NCI-H2107 (cell line): ENCODE results near the gene CD200.

Source experiments
- DNase-seq: peaks from one replicate; lab custom pipeline; 2025; lab: John Stamatoyannopoulos, UW

The CD200 gene, protein sequence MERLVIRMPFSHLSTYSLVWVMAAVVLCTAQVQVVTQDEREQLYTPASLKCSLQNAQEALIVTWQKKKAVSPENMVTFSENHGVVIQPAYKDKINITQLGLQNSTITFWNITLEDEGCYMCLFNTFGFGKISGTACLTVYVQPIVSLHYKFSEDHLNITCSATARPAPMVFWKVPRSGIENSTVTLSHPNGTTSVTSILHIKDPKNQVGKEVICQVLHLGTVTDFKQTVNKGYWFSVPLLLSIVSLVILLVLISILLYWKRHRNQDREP

DNA sequence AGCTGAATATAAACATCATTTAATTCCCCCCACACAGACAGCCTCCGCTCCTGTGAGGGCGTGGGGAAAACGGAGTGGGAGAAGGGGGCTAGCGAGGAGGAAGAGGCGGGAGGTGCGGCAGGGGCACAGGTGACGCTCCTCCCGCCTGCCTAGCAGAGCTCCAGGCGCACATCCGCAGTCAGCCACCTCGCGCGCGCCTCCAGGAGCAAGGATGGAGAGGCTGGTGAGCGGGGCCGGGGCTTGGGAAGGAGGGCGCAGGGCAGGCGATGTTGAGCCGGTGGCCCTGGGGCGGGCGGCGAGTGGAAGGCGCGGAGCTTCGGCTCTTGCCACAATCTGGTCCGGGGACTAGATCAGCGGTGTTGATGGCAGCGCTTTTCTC, at the start of gene CD200:
CD200 (plus strand) TSS at position 155 of the 379 bp plus-strand sequence; CDS start at position 212, 57 bp downstream.
- peak; percentile 55 for DNase-seq

DNA sequence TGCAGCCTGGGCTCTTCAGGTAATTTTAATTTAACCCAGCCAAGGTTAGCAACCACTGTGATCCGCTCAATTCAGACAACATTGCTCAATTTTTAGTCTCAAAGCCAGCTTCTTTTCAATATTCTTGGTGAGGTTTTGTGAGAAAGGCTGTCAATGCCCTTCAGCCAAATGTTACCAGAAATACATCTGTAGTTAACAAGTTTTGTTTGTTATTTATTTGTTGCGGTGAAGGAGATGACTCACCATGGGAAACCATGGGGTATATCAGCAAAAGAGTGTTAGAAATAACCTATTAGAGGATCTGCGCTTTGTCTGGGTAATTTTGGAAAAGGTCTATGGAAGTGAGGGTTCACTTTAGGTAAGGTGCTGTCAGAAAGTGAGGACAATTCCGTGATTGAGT, 43.9 kb upstream of the CD200 start:
- DNase-seq: no peak

DNA sequence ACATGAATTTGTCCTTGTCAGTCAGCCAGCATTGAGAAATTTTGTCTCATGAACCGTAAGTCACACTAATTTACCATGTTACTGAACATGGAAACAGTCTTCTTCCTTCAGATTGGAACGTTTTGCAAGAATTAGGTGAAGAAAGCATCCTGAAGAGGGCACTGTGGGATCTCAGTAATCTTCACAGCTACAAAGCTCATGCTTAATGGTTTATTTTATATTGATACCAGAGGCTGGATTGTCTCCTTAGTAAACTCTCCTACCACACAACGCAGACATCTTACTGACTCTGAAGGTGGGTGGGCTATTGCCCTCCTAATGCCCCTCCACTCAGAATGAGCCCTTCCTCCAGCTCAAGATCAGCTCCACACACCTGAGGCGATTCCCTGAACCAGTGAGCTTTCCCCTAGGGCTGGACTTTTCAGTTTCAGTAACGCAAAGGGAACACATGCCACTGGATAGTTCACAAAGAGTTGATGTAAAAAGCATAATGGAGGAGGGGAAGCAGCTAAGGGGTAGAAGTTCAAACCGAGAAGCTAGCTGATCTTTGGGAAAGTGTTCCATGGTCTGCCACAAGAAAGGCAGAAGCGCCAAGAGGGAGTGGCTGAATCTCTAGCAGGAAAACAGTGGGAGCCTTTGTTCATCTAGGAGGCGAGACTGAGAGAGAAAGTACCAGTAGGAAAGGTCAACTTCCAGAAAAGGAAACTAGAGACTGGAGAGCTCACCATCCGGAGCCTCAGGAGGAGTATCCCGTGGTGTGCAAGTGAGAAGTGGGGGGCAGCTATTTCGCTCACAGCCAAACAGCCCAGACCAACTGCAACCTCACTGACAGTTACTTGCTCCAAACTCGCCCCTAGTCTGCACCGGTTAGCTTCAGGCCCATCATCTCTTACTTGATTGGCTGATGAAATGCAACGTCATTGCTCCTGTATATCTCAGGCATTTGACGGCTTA, 39.3 kb upstream of the CD200 start, which contains the start of gene SLC9C1:
SLC9C1 (minus strand) TSS at position 849 of the 954 bp plus-strand sequence. CDS start 7,425 bp downstream, outside the sequence.
- peak; percentile 46 for DNase-seq

DNA sequence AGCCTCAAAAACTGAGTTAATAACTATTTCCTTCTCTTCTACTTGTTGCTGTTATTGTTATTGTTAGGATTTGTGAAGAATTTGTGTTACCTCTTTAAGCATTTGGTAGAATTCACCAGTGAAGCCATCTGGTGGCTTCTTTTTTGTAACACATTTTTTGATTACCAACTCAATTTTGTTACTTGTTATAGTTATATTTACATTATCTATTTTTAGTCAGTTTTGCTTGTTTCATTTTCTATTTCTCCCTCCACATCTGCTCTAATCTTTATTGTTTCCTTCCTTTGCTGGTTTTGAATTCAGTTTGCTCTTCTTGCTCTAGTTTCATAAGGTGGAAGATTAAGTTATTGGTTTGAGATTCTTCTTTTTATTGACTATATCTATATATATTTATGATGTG, 35.2 kb upstream of the CD200 start:
- DNase-seq: no peak

DNA sequence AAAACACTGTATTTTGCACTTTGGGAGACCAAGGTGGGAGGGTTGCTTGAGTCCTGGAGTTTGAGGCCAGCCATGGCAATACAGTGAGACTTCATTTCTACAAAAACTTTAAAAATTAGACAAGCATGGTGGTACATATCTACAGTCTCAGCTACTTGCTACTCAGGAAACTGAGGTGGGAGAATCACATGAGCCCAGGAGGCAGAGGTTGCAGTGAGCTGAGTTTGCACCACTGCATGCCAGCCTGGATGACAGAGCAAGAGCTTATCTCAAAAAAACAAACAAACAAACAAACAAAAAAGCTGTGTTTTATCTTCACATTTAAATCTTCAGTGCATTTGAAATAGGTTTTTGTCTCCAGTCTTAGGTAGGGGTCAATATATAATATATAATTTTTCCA, 34.2 kb upstream of the CD200 start:
- DNase-seq: no peak

DNA sequence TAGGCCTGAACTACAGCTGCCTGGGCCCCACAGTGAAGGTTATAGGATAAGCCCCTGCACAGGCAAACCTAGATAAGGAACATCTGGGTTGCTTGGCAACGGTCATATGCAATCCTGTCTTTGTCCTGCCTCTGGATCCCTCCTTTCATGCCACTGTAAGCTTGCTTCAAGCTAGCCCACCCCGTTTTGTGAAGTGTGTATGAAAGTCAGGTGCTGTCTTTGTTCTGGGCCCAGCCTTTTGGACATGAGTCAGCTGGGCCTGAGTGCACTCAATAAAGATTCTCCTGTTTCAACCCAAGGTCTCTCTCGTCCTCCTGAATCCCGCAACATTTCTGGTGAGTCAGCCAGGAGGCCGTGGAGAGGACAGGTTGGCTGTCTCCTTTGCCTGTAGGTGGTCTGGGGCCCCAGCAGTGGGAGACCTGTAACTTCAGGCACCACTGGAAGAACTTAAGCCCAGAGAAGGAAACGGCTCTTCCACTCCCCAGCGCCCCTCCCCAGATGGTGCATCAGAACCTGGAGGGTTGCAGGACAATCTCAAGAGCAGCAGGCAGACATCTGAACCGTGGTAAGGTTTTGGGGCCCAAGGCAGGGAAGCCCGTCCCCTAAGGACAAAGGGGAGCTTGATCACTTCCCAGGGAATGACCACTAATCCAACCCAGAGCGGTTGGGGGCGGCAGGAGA, 30.7 kb upstream of the CD200 start:
- no peak for DNase-seq

DNA sequence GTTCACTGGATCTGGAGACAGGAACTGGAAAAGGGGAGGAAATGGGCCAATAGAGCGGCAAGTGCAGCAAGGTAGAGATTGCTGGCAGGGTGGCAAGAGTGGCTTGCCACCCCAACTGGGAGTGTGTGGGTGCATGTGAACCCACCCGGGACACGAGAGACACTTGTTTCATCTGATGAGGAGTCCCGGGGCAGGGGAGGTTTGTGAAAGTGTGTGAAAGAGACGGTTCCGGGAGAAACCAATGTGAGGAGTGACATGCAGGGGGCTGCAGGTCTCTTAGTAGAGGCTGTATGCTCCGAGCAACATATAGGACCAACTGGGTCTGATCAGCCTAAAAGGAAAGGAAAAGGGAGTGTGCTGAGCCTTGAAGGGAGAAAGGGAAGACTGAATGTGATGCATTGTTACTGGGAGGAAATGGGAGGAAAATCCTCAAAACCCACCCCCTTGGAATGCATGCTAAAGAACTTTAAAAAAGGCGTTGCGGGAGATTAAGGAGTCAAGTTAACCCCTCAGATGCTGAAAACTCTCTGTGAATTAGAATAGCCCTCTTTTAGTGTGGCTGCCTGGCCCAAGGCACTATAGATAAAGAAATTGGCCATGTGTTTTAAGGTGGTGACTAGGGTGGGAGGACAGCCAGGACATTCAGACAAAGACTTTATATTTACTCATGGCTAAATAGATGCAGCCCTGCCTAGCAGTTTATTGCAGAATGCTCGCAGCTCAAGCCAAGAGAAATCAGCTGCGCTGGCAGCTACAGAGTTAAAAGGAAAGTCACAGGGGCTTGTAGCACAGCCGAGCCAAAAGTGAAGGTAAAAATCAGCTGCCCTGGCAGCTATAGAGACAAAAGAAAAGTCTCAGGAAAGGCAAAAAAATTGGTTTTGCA, 29.8 kb upstream of the CD200 start:
- no peak for DNase-seq

DNA sequence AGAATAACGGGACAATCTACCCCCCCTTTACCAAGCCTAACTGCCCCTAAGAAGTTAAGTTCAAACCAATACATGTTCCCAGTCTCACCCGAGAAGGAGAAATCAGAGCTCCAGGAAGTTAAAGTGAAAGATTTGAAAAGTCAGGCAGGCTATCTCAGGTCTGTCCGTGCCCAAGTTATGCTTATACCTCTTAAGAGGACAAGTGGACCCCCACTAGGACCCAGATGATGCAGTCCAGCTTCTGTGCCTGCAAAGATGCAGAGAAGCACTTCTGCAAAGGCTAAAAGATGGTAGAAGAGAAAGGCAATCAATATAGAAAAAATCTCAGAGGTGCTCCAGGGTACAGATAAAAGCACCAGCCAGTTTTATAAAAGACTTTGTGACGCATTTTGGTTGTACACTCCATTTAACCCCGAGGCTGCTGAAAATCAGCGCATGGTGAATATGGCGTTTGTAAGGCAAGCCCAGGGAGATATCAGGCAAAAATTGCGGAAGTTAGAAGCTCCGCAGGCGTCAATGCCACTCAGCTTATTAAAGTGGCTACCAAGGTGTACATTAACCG, 29.1 kb upstream of the CD200 start:
- DNase-seq: no peak

DNA sequence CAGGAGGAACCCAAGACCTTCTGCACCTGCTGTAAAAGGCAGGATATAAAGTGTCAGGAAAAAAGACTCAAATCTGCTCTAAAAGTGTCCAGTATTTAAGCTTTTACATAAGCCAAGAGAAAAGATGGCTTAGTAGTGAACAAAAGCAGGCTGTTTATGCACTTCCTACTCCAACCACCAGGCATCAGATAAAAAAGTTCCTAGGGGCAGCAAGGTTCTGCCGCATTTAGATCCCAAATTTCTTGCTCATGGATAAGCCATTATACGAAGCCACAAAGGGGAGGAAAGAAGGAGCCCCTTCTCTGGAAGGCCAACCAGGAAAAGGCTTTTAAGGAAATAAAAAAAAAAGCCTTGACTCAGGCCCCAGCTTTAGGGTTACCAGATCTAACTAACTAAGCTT, 28.3 kb upstream of the CD200 start:
- no peak for DNase-seq

DNA sequence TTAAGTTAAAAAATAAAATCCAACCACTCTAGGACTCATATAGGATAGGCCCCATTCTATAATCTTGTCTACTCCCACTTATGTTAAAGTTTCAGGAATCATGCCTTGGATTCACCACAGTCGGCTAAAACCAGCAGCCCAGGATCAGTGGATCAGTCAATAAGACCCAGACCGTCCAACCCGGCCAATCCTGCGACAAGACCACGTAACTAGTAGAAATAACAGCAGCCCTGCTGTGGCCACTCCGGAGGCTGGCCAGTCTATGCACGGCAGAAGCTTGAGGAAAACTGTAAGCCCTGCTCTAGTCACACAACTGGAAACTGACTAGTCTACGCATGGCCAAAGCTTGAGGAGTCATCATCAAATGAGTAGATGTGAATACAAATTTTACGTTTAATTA, 26.1 kb upstream of the CD200 start:
- no peak for DNase-seq

DNA sequence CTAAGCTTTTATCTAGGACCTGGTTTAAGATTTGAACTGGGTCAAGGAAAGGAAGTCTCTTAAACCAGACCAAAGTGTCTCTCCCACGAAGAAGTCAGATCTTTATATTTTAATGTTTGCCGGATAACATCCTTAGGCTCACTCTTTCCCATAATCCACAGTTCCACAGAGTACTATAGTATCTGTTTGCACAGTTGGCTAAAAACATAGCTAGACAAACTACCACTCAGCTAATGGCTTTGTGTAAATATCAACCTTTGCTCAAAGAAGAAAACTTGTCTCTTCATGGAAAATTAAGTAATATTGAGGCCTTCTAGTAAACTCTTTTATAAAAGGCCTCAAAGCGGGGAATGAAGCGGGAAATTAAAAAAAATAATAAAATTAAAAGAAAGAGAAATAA, 25.4 kb upstream of the CD200 start:
- no peak for DNase-seq

DNA sequence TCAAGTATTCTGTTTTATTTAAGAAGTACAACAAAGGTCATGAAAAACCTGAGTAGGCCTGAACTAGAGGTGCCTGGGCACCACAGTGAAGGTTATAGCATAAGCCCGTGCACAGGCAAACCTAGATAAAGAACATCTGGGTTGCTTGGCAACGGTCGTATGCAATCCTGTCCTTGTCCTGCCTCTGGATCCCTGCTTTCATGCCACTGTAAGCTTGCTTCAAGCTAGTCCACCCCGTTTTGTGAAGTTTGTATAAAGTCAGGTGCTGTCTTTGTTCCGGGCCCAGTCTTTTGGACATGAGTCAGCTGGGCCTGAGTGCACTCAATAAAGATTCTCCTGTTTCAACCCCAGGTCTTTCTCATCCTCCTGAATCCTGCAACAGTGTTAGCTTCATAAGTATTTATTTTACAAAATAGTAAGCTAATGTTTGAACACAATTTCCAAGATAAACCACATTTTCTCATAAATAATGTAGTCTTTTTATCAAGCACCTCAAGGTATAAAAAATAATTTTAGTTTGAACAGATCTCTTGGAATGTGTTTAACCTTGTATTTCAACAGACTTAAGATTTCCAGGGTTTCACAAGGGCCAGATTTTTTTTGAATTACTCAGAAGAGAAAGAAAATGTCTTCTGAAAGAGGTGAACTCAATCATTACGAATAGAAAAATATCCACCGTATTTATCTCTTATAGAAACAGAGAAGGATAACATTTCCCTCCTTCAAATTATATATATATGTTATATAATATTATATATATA, 24.6 kb upstream of the CD200 start:
- peak; percentile 50 for DNase-seq

DNA sequence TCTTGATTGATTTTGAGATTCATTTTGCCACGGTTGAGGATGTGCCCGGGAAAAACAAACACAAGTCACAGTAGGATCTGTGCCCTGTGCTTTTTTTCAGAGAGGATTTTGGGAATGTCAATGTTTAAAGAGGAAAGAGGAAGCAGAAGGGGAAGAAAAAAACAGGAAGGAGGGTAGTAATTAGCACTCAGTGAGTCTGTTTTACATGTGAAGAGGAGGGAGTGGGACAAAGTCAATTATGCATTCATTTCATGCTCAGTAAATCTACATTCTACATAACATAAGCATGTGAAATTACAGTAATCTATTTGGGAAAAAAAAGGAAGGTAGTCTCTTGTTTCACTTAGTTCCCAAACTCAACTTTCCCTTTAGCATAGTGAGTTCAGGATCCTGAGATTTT, 18.3 kb upstream of the CD200 start:
- DNase-seq: no peak

DNA sequence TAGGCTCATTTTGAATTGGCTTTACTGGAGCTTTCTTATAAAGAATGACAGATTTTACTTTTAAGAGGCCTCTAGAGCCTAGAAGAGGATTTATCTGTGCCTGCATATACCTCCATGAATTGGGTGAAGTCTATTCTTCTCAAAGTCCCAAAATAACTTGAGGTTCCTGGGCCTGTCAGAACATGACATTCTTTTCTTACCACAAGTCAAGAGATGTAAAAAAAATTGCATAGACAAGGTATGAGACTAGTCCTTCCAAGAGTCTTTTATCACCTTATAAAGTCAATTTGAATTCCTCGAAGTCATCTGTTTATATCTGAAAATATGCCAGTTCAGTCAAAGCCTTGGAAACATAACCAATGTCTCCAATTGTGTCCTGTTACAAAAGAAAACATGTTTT, 17.2 kb upstream of the CD200 start:
- DNase-seq: no peak

DNA sequence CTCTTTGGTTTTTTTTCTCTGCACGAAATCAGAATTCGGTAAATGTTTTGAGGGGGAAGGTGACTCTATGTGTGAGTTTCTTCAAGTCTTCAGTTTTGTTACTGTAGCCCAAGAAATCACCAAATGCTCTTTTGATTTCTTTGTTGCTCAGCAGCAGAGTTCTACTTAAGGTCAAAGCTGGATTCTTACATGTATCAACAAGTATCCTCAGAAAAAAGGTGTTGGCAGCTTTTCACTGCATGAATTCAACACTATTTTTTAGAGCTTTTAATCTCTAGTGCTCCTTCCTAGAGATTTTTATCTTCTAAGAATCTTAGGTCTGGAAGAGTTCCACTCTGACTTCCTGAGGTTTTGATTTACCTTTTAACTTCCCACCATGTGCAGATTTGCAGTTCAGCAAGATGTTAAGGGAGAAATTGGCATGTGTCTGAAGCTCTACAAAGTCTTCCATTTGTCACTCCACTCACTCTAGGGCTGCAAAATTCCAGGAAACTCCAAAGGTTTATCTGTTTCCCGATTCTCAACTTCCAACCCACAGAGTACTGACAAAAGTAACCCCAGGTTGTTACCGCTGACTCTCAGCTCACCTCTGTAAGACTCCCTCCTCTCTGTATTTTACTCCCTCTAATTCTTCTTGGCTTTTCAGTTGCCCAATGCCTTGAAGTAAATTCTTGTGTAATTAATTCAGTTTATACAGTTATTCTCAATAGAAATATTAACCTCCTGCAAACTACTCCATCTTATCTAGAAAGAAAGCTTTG, 13.3 kb upstream of the CD200 start:
- no peak for DNase-seq

DNA sequence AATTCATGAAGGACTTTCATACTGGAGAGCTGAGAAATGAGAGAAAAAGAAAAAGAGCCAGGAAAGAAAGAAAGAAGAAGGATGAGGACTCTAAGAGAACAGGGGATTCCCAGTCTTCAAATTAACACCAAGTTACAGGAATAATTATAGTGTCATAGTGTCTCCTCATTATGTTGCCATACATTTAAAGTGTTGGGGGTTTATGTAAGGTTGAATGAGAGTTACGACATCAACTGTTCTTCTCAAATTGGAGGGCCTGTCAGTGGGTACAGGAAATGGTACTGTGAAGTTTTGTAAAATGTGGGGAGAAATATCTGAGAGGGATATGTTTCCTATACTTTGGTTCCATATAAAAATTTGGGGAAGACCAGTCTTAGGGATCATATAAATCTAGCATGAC, 12.3 kb upstream of the CD200 start:
- DNase-seq: no peak

DNA sequence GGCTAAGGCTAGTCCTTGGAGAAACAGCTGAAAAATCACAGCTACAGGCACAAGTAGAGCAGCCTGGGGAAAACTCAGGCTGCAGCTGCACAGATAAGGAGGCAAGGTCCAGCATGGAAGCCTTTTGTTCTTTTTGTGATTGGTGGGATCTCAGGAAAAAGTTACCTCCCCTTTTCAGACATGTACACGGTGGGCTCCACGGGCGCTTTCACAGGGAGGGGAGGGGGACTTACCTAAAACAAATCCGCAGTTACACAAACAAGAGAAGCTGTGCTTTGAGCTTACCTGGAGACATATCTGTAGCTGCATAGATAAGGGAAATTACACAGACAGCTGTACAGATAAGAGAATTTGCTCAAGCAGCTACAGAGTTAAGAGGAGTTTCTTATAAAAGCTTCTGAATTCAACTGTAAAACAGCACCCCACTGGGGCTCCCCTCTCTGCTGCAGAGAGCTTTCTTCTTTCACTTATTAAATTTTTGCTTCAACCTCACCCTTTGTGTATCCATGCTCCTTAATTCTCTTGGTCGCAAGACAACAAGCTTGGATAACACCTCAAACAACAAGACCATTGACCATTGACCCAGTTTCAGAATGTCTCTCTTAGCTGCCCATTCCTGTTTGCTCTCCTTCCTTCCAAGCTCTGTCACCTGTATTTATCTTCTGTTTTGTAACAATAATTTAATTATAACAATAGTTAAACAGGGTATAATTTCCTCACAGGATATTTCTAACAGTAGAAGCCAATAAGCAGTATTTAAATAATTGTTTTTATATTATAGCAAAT, 10.9 kb upstream of the CD200 start:
- DNase-seq: no peak

DNA sequence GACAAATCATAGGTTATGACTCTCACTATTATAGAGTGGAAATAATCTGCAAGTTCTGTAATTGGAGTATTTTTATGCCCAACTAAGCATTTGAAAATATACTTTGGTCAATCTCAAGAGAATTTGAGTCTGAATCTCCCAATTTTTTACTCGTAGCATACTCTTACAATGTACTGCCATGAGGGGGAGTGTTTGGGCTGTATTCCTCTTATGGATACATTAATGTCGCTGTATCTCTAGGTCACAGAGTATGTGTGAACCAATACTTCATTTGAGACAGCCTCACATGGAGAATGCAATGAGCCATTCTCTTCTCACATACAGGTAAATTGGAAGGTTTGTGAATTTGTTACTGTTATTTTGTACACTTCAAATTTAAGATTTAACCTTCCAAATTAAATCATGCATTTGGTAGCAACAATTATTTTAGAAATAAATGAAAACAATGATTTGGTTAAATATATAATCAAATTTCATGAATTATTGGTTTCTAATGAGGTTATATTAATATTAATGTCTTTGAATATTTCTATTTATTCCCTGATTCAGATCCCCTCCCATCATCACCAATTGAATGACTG, 5.5 kb upstream of the CD200 start:
- DNase-seq: peak; percentile 40

DNA sequence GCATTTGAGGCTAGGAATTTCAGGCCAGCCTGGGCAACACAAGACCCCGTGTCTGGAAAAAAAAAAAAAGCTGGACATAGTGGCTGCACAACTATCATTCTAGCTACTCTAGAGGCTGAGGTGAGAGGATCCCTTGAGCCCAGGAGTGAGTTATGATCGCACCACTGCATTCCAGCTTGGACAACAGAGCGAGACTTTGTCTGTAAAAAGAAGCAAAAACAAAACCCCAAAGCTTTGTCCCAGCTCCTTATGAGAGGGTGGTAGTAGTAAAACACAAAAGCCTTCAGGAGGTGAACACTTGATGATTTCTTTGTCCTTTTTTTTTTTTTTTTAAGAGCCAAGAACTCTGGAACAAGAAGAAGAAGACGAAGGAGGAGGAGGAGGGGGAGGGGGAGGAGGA, 1.1 kb upstream of the CD200 start:
- DNase-seq: no peak
